HG02943 (cell line): Measurements from ENCODE around the gene SDHAF2.
"Not testable (repeated sequence)": the region's sequence is repeated elsewhere in the genome, so short reads cannot be mapped to it uniquely, and the experiment has no call there.

Experiments
- ATAC-seq: cut with Tn5 transposase; IDR thresholded peaks from one replicate; pipeline ENCODE4 v1.9.1; 2021; ENCODE audit warnings: mild to moderate bottlenecking, low read depth, moderate library complexity; ENCODE audit not compliant: unreplicated experiment

SDHAF2 gene

GRCh38 chr11:61422226-61422625 is 7.7 kb upstream of the SDHAF2 start:
- no peak for ATAC-seq

DNA sequence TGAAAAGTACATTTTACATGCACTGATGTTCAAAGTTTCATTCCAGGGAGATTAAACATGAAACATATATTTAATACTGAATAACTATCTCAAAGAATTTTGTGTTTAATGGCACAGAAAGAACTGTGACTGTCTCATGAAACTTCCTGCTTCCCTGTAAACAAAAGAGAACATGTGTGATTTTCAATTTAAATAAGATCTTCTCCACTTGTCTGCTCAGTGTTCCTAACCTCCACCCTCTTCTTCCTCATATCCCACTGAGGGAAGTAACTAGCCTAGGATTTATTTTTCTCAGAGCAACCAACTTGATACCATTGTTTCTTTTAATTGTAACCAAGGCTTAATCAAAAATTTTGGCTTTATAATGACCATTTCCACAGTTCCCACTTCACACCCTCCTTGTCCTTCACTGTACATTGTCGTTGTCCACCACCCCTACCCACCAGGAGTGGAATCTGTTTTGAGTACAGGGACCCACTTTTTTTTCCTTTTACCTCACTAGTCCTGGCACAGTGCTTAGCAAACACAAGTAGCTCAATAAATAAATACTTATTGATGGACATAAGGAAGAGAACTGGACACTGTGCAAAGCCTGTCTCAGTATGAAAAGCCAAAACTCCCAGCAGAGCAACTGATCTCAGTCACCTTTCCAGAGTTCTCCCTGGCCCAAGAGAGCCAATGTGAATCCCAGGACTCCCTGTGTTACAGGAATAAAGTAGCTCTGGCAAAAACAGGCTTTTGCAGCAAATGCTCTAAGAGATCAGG is 4.4 kb upstream of the SDHAF2 start:
- ATAC-seq: no peak

- peak; percentile 44 for ATAC-seq
These were observed 606 bp upstream of the SDHAF2 start for GRCh38 chr11:61429346-61429690.

GRCh38 chr11:61430839-61431238 is 915 bp downstream of the SDHAF2 start:
- ATAC-seq: not testable (repeated sequence)

DNA sequence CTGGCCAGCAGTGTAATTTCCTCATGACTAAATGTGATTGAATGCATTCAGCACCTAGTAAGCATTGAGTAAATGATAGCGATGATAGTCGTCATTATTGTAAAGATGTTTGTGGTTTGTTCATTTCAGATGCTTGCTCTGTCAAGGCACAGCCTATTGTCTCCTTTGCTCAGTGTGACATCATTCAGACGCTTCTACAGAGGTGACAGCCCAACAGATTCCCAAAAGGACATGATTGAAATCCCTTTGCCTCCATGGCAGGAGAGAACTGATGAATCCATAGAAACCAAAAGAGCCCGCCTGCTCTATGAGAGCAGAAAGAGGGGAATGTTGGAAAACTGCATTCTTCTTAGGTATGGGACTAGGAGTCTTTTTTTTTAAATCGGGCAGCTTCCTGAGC is 7.6 kb downstream of the SDHAF2 start:
- ATAC-seq: no peak

DNA sequence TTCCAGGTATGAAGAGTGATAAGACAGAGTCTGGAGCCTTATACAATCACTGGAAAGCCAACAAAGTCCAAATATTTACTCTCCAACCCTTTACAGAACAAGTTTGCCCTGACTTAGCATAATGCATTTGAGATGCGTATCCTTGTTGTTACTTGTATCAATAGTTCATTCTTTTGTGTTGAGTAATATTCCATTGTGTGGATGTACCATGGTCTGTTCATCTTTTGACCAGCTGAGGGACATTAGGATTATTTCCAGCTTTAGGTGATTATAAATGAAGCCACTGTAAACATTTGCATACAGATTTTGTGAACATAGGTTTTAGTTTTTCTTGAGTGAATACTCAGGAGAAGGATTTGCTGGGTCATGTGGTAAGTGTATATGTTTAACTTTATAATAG is 9.7 kb downstream of the SDHAF2 start:
- ATAC-seq: no peak

DNA sequence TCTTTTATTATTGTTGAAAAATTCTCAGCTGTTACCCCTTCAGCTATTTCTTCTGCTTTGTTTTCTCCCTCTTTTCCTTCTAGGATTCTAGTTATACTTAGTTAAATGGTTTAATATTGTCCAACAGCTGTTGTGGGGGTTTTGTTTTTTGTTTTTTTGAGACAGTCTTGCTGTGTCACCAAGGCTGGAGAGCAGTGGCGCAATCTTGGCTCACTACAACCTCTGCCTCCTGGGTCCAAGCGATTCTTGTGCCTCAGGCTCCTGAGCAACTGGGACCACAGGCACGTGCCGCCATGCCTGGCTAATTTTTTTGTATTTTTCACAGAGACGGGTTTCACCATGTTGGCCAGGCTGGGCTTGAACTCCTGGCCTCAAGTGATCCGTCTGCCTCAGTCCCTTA is 12.7 kb downstream of the SDHAF2 start:
- ATAC-seq: no peak

DNA sequence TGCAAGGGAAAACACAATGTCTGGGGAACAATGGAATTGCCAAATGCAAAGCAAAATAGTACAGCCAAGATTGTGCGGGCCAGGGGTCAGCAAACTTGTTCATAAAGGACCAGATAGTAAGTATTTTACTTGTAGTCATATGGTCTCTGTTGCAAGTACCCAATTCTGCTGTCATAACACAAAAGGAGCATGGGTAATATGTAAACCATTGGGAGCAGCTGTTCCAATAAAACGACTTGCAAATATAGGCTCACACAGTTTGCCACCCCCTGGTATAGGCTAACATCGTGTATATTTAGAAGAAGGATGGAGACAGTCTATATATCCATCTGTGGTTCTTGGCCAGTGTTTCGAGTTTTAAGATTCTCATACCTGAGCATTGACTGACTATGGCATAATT is 15.6 kb downstream of the SDHAF2 start:
- ATAC-seq: no peak

DNA sequence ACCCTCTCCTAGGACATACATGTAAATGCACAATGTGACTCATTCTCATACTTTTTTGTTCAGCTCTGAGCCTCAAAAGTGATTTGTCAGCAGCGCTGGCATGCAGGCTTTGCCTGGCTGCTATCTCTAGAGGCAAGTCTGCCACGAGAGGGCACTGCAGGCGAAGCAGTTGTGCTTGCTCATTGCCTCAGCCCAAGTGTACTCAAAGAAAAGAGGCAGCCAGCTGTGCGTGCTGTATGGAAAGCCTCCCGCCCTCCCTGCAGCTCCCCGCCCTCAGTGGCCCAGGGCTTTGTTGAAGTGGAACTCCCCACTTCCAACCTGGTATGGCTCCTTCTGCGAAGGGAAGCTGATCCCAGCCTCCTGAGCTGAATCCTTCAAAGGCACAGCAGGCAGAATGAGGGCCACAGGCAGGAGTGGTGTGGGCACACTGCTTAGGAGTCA is 16.3 kb downstream of the SDHAF2 start:
- no peak for ATAC-seq

DNA sequence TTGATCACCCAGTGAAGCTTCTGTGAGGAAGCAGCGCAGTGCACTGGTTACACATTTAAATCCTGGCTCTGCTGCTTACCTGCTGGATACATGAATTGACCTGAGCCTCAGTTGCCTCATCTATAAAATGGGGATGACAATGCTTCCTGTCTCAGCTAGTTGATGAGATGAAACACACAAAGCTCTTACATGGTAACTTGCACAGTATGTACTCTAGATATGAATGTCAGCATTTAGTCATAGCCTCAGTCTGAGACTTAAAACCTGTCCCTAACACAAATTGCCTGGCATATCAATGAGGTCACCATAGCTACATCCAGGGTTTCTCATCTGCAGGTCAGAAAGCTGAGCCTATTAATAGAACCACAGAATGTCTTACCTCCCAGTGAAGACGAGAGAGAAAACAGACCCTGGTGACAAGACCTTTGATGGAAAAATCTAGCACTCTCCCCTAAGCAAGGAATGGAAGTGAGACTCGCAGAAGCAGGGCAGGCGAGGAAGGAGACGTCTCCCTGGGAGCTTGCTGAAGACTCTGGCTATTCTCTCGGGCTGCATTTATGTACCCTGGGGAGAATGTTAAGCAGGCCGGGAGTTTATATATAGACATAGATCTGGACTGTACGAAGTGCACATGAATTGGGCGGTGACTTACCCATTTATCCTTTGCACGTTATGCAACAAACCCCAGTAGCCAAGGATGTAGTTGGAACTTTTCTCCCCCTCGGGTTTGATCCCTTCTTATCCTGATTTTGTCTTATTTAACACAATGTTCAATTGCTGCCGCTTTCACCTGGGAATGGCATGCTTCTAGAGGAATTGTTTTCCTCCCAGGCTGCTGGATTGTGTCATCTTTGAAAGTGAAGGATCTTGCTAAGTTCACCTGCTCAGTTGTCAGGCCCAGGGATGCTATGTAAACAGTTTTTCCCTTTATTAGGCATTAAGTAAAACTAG is 18.0 kb downstream of the SDHAF2 start:
- no peak for ATAC-seq

DNA sequence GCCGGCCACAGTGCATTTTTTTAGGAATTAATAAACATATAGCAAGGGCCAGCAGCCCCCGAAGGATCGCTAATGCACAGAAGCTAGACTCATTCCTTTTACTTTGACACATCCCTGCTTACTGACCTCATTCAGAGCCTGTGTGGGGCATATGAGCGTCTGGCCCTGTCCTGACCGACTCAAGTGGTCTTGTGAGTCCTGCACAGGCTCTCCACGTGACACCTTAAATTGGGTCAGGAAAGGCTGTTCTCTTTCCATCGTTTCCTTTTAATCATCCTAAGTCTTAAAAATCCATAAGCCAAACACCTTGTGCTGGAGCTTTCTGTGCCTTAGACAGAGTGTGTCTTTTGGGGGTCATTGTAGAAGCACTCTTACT is 18.6 kb downstream of the SDHAF2 start:
- no peak for ATAC-seq

GRCh38 chr11:61452825-61453224 is 22.9 kb downstream of the SDHAF2 start:
- no peak for ATAC-seq

GRCh38 chr11:61453695-61454094 is 23.8 kb downstream of the SDHAF2 start:
- ATAC-seq: no peak

DNA sequence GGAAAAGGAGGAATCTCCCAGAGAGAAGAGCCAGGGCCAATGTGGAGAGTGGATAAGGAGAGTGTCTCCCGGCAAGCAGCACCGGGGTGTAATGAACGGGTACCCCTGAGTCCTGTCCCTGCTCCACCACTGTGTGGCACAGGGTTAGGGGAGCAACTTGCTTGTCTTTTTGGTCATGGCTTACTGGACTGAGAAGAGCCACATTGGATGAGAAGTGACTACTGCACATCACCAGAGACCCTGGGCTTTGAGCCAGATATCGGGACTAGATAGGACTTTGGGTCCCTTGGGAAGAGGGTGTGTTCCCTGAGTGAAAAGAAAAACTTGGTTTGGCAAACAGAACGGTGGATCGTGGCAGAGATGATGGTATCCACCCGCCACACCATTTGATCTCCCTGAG is 24.6 kb downstream of the SDHAF2 start:
- no peak for ATAC-seq

DNA sequence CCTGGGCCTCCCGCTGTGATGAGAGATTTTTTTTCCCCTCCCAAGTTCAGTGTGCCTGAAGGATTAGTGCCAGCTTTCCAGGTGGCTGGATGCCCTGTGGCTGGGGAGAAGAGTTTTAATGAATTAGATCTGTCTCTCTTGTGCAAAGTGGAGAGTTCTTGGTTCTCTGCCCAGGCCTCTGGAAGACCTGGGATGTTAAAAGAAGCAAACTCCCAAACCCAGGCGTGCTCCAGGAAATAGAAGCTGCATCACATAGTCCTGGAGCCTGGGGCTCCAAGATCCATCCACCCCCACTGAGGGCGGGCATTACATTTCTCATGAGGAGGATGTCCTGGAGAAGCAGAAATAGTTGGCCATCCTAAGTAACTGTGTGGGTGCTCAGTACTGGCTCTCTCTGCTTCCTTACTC is 30.6 kb downstream of the SDHAF2 start:
- ATAC-seq: no peak

- ATAC-seq: no peak
These were observed 31.1 kb downstream of the SDHAF2 start for GRCh38 chr11:61460986-61461385.

DNA sequence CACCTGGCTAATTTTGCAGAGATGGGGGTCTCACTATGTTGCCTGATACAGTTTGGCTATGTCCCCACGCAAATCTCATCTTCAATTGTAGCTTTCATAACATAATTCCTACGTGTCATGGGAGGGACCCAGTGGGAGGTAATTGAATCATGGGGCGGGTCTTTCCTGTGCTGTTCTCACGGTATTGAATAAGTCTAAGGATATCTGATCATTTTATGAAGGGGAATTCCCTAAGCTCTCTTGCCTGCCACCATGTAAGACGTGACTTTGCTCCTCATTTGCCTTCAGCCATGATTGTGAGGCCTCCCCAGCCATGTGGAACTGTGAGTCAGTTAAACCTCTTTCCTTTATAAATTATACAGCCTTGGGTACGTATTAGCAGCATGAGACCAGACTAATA is 37.7 kb downstream of the SDHAF2 start:
- not testable (repeated sequence) for ATAC-seq

GRCh38 chr11:61468002-61468401 is 38.1 kb downstream of the SDHAF2 start:
- ATAC-seq: no peak

DNA sequence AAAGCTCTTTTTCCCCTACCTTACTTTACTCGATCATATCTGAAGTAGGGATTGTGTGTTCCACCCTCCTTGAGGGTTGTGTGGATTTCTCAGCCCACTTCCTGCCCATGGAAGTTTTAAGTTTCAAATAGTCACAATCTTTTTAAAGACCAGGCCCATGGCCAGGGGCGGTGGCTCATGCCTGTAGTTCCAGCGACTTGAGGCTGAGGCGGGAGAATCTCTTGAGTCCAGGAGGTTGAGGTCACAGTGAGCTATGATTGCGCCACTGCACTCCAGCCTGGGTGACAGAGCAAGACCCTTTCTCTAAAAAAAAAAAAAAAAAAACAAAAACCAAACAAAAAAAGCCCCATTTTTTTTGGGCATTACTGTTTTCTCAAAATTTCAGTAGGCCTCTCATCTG is 42.4 kb downstream of the SDHAF2 start:
- ATAC-seq: no peak

DNA sequence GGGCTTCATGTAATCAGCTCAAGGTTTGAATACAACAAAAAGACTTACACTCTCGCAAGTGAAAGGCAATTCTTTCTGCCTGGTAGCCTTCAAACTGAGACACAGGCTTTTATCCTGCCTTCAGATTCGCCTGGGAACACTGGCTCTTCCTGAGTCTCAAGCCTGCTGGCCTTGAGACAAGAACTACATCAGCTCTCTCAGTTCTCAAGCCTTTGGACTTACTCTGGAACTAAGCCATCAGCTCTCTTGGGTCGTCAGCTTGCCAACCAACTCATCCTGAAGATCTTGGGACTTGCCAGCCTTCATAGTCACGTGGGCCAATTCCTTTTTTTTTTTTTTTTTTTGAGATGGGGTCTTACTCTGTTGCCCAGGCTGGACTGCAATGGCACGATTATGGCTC is 42.9 kb downstream of the SDHAF2 start:
- no peak for ATAC-seq

GRCh38 chr11:61473370-61474012 is 43.6 kb downstream of the SDHAF2 start:
- no peak for ATAC-seq
